HCT116 (cell line): ENCODE measurements around the gene SOS1. TPM values are rescaled to one million over a fixed set of nuclear protein-coding genes. Genes with fewer than 3 reads are reported as not detected.

Experiments
- ATAC-seq: fragments of 200-7000 bp; cut with Tn5 transposase; 2 replicates; pipeline ENCODE4 v1.9.1; 2020; ENCODE audit warnings: mild to moderate bottlenecking, moderate library complexity
- BruUV-seq: library from RNA; stranded (reverse); fragments of 400-500 nt; replicated peaks from 2 replicates; lab custom pipeline; 2021; lab: Mats Ljungman, UMichigan
- CTCF ChIA-PET: fragments of 300-600 bp; sonication (Branson Sonifier 250); formaldehyde crosslinking; loops from one replicate; lab custom pipeline; 2021; ENCODE audit warnings: antibody characterized with exemption; lab: Charles Lee
- POLR2A ChIA-PET: fragments of 300-600, 350-600 bp; sonication (Branson Sonifier 250); formaldehyde crosslinking; loops from one replicate; lab custom pipeline; 2021; ENCODE audit warnings: antibody characterized with exemption; lab: Charles Lee
- RAD21 ChIA-PET, 2 experiments: fragments of 300-600 bp; sonication (Branson Sonifier 250); formaldehyde crosslinking; loops; one replicate each; lab custom pipeline; 2023; ENCODE audit warnings: low total read pairs in 2 of 2; ENCODE audit not compliant: uncharacterized antibody in 2 of 2, unreplicated experiment in 2 of 2, low non-redundant PET in 1 of 2; lab: Charles Lee
- DNase-seq: peaks from one replicate; pipeline ENCODE4 v3.0.0-alpha.2; 2010; ENCODE audit warnings: low read depth, low spot score
- H2AFZ ChIP-seq: fragments of 200-600 bp; shearing (Covaris generic), sonication (generic); 2 replicates; pipeline ENCODE4 v1.6.1; 2017; ENCODE audit warnings: low read depth, mixed run types, mixed read lengths, antibody characterized with exemption, low read length; ENCODE audit not compliant: poor library complexity, severe bottlenecking
- H3K27ac ChIP-seq: 2 replicates; pipeline ENCODE4 v1.5.1; 2012; ENCODE audit warnings: low read depth, low read length
- H3K27me3 ChIP-seq: fragments of 200-600 bp; sonication (generic); 2 replicates; pipeline ENCODE4 v1.6.1; 2016; ENCODE audit warnings: mixed run types, low read length, mixed read lengths; ENCODE audit not compliant: insufficient read depth
- H3K36me3 ChIP-seq, 2 experiments: fragments of 200-500 bp in 1 of 2; fragments of 200-600 bp in 1 of 2; sonication (Bioruptor generic) in 1 of 2; sonication (generic) in 1 of 2; 2 replicates each; pipeline versions ENCODE4 v1.5.1 to v1.6.1; 2014 to 2016; ENCODE audit warnings: low read length in 2 of 2, inconsistent platforms in 1 of 2, mixed read lengths in 1 of 2, mixed run types in 1 of 2; ENCODE audit not compliant: insufficient read depth in 2 of 2, control insufficient read depth in 1 of 2
- H3K4me1 ChIP-seq, 2 experiments: fragments of 200-600 bp in 1 of 2; sonication (generic) in 1 of 2; 2 replicates each; pipeline versions ENCODE4 v1.5.1 to v1.6.1; 2012 to 2017; ENCODE audit warnings: low read length in 2 of 2, inconsistent platforms in 1 of 2, mild to moderate bottlenecking in 1 of 2, mixed read lengths in 1 of 2, mixed run types in 1 of 2, moderate library complexity in 1 of 2; ENCODE audit not compliant: insufficient read depth in 2 of 2, control insufficient read depth in 1 of 2
- H3K4me2 ChIP-seq: fragments of 200-600 bp; sonication (generic); 2 replicates; pipeline ENCODE4 v1.6.1; 2017; ENCODE audit warnings: mixed run types, low read length, mixed read lengths
- H3K4me3 ChIP-seq, 2 experiments: fragments of 200-600 bp in 1 of 2; sonication (generic) in 1 of 2; replicated peaks in 1 of 2; 2 replicates each; pipeline ENCODE4 v1.5.1; 2011 to 2016; ENCODE audit warnings: low read length in 2 of 2, control low read depth in 1 of 2, low read depth in 1 of 2, mild to moderate bottlenecking in 1 of 2, mixed read lengths in 1 of 2, mixed run types in 1 of 2
- H3K79me2 ChIP-seq: fragments of 200-600 bp; sonication (generic); 2 replicates; pipeline ENCODE4 v1.6.1; 2017; ENCODE audit warnings: mild to moderate bottlenecking, mixed run types, low read length, moderate library complexity, mixed read lengths; ENCODE audit not compliant: insufficient read depth
- H3K9ac ChIP-seq: fragments of 200-600 bp; sonication (generic); 2 replicates; pipeline ENCODE4 v1.6.1; 2016; ENCODE audit warnings: low read length, mixed read lengths
- H3K9me2 ChIP-seq: fragments of 200-600 bp; sonication (generic), shearing (Covaris generic); 2 replicates; pipeline ENCODE4 v1.6.1; 2017; ENCODE audit warnings: mixed run types, mild to moderate bottlenecking, moderate library complexity; ENCODE audit not compliant: insufficient read depth
- H3K9me3 ChIP-seq, 2 experiments: fragments of 200-500 bp in 1 of 2; fragments of 200-600 bp in 1 of 2; sonication (Bioruptor generic) in 1 of 2; sonication (generic) in 1 of 2; 2 replicates each; pipeline ENCODE4 v1.6.1; 2014 to 2017; ENCODE audit warnings: low read length in 2 of 2, mixed read lengths in 2 of 2, inconsistent platforms in 1 of 2, low read depth in 1 of 2, mild to moderate bottlenecking in 1 of 2, mixed run types in 1 of 2, moderate library complexity in 1 of 2; ENCODE audit not compliant: control insufficient read depth in 1 of 2, insufficient read depth in 1 of 2
- H4K20me1 ChIP-seq: fragments of 200-600 bp; sonication (generic), shearing (Covaris generic); 2 replicates; pipeline ENCODE4 v1.6.1; 2017; ENCODE audit warnings: mixed run types, mild to moderate bottlenecking, moderate library complexity; ENCODE audit not compliant: insufficient read depth
- ELF1 ChIP-seq: IDR thresholded peaks from 2 replicates; pipeline ENCODE4 v1.6.1; 2012; ENCODE audit warnings: low read depth, borderline replicate concordance
- POLR2A ChIP-seq: IDR thresholded peaks from 2 replicates; pipeline ENCODE4 v1.7.0; 2011; ENCODE audit warnings: borderline replicate concordance; ENCODE audit not compliant: insufficient read depth, insufficient read length; ENCODE audit errors: extremely low read depth
- RAD21 ChIP-seq: IDR thresholded peaks from 2 replicates; pipeline ENCODE4 v1.6.1; 2012; ENCODE audit warnings: low read depth, mild to moderate bottlenecking
- SRF ChIP-seq: IDR thresholded peaks from 2 replicates; pipeline ENCODE4 v1.6.1; 2012; ENCODE audit warnings: low read depth
- TCF7L2 ChIP-seq: IDR thresholded peaks from 2 replicates; pipeline ENCODE4 v1.7.0; 2011; ENCODE audit warnings: borderline replicate concordance, inconsistent platforms; ENCODE audit not compliant: insufficient read depth, insufficient read length; ENCODE audit errors: extremely low read depth
- YY1 ChIP-seq: IDR thresholded peaks from 2 replicates; pipeline ENCODE4 v1.6.1; 2011; ENCODE audit warnings: low read length, low read depth, moderate library complexity, mild to moderate bottlenecking; ENCODE audit not compliant: insufficient replicate concordance; ENCODE audit errors: extremely low read depth
- intact Hi-C: fragments of 100-400 bp; cut with micrococcal nuclease; formaldehyde crosslinking; loops from 2 replicates; pipeline ENCODE4 v1.10.0; 2022
- total RNA-seq: library from RNA; stranded (reverse); gene quantifications from one replicate; pipeline ENCODE4 v1.2.1, GENCODE V29; 2021; ENCODE audit not compliant: unreplicated experiment
- TF ChIP-seq, protein P1 (sequence below): IDR thresholded peaks from 2 replicates; pipeline ENCODE4 v1.6.1; 2011; ENCODE audit warnings: mild to moderate bottlenecking, low read length, moderate library complexity; ENCODE audit not compliant: insufficient replicate concordance; ENCODE audit errors: extremely low read depth
- TF ChIP-seq, protein P2 (sequence below), 3 experiments: fragments of 200-600 bp in 1 of 3; sonication (generic) in 1 of 3; IDR thresholded peaks in 2 of 3; conservative IDR thresholded peaks in 1 of 3; 2 replicates each; pipeline ENCODE4 v1.5.1; 2012 to 2017; ENCODE audit warnings: low read depth in 2 of 3, low read length in 2 of 3, antibody characterized with exemption in 1 of 3, borderline replicate concordance in 1 of 3, control low read depth in 1 of 3, mild to moderate bottlenecking in 1 of 3, mixed read lengths in 1 of 3, mixed run types in 1 of 3, moderate library complexity in 1 of 3; ENCODE audit not compliant: insufficient read depth in 1 of 3
- TF ChIP-seq, protein P3 (sequence below): IDR thresholded peaks from 2 replicates; pipeline ENCODE4 v1.6.1; 2012; ENCODE audit warnings: low read depth

SOS1 gene
- total RNA-seq, 1 experiment from 2014 or later = 19.4 TPM

DNA sequence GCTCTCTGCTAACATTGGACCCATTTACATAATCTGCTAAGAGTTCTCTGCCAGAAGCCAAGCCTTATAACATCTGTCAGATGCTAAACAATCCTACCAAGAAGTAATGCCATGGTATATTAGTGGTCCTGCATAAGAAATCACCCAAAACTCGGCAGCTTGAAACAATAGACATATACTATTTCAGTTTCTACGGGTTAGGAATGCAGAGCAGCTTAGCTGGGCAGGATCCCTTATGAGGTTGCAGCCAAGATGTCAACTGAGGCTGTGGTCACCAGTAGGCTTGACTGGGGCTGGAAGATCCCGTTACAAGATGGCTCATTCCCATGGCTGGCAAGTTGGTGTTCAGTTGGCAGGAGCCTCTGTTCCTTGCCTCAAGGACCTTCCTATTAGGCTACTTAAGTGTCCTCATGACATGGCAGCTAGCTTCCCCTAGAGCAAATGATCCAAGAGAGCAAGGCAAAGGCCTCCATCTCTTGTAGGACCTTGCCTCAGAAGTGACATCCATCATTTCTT lies 25.1 kb upstream of the SOS1 start:
- no peaks in the 10 kb centered on the region for H3K9me3 ChIP-seq
- no peaks in the 10 kb centered on the region for H4K20me1 ChIP-seq
- H3K79me2 ChIP-seq = no peaks in the 10 kb centered on the region
- no peak for ATAC-seq
- no peak overlapping the region for H2AFZ ChIP-seq
- TF ChIP-seq YY1 (no peak), ELF1 (no peak), RAD21 (no peak), SRF (no peak), POLR2A (no peak), TCF7L2 (no peak)
- TF ChIP-seq, protein P1, sequence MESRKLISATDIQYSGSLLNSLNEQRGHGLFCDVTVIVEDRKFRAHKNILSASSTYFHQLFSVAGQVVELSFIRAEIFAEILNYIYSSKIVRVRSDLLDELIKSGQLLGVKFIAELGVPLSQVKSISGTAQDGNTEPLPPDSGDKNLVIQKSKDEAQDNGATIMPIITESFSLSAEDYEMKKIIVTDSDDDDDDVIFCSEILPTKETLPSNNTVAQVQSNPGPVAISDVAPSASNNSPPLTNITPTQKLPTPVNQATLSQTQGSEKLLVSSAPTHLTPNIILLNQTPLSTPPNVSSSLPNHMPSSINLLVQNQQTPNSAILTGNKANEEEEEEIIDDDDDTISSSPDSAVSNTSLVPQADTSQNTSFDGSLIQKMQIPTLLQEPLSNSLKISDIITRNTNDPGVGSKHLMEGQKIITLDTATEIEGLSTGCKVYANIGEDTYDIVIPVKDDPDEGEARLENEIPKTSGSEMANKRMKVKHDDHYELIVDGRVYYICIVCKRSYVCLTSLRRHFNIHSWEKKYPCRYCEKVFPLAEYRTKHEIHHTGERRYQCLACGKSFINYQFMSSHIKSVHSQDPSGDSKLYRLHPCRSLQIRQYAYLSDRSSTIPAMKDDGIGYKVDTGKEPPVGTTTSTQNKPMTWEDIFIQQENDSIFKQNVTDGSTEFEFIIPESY = no peak
- TF ChIP-seq, protein P2, sequence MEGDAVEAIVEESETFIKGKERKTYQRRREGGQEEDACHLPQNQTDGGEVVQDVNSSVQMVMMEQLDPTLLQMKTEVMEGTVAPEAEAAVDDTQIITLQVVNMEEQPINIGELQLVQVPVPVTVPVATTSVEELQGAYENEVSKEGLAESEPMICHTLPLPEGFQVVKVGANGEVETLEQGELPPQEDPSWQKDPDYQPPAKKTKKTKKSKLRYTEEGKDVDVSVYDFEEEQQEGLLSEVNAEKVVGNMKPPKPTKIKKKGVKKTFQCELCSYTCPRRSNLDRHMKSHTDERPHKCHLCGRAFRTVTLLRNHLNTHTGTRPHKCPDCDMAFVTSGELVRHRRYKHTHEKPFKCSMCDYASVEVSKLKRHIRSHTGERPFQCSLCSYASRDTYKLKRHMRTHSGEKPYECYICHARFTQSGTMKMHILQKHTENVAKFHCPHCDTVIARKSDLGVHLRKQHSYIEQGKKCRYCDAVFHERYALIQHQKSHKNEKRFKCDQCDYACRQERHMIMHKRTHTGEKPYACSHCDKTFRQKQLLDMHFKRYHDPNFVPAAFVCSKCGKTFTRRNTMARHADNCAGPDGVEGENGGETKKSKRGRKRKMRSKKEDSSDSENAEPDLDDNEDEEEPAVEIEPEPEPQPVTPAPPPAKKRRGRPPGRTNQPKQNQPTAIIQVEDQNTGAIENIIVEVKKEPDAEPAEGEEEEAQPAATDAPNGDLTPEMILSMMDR (IDR thresholded peaks at IDR 0.05 in 2 of 3, conservative IDR thresholded peaks at IDR 0.05 in 1 of 3; ENCODE audit: borderline replicate concordance in 1 of 3, insufficient read depth in 1 of 3, low read depth in 2 of 3, low read length in 2 of 3) = no peak
- TF ChIP-seq, protein P3, sequence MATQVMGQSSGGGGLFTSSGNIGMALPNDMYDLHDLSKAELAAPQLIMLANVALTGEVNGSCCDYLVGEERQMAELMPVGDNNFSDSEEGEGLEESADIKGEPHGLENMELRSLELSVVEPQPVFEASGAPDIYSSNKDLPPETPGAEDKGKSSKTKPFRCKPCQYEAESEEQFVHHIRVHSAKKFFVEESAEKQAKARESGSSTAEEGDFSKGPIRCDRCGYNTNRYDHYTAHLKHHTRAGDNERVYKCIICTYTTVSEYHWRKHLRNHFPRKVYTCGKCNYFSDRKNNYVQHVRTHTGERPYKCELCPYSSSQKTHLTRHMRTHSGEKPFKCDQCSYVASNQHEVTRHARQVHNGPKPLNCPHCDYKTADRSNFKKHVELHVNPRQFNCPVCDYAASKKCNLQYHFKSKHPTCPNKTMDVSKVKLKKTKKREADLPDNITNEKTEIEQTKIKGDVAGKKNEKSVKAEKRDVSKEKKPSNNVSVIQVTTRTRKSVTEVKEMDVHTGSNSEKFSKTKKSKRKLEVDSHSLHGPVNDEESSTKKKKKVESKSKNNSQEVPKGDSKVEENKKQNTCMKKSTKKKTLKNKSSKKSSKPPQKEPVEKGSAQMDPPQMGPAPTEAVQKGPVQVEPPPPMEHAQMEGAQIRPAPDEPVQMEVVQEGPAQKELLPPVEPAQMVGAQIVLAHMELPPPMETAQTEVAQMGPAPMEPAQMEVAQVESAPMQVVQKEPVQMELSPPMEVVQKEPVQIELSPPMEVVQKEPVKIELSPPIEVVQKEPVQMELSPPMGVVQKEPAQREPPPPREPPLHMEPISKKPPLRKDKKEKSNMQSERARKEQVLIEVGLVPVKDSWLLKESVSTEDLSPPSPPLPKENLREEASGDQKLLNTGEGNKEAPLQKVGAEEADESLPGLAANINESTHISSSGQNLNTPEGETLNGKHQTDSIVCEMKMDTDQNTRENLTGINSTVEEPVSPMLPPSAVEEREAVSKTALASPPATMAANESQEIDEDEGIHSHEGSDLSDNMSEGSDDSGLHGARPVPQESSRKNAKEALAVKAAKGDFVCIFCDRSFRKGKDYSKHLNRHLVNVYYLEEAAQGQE = no peak
- no peak overlapping the region for H3K4me3 ChIP-seq
- CTCF ChIA-PET = interaction anchor here (1.2 kb wide), 1 partner anchor 22 kb away, joined by 3 read pairs; no protein-coding TSS in a partner anchor
- POLR2A ChIA-PET = no interaction called here
- RAD21 ChIA-PET = no interaction called here
- no peak overlapping the region for H3K4me2 ChIP-seq
- no peaks in the 10 kb centered on the region for H3K9me2 ChIP-seq
- no TSS peak for BruUV-seq
- H3K27ac ChIP-seq = no peak overlapping the region
- no peaks in the 10 kb centered on the region for H3K27me3 ChIP-seq
- no peaks in the 10 kb centered on the region for H3K36me3 ChIP-seq
- DNase-seq = no peak
- no peak overlapping the region for H3K9ac ChIP-seq
- intact Hi-C loops = no loop called here
- H3K4me1 ChIP-seq = no peaks in the 10 kb centered on the region
